ENCODE measurements around the gene MYO1E.

- TF ChIP-seq, protein P1, sequence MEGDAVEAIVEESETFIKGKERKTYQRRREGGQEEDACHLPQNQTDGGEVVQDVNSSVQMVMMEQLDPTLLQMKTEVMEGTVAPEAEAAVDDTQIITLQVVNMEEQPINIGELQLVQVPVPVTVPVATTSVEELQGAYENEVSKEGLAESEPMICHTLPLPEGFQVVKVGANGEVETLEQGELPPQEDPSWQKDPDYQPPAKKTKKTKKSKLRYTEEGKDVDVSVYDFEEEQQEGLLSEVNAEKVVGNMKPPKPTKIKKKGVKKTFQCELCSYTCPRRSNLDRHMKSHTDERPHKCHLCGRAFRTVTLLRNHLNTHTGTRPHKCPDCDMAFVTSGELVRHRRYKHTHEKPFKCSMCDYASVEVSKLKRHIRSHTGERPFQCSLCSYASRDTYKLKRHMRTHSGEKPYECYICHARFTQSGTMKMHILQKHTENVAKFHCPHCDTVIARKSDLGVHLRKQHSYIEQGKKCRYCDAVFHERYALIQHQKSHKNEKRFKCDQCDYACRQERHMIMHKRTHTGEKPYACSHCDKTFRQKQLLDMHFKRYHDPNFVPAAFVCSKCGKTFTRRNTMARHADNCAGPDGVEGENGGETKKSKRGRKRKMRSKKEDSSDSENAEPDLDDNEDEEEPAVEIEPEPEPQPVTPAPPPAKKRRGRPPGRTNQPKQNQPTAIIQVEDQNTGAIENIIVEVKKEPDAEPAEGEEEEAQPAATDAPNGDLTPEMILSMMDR (IDR thresholded peaks at IDR 0.05) = no peak
- no peak for TF ChIP-seq POLR2AphosphoS5 (IDR thresholded peaks at IDR 0.05)
- TF ChIP-seq POLR2A (IDR thresholded peaks at IDR 0.05) = no peak
These were observed 33.4 kb downstream of the MYO1E start for GRCh38 chr15:59339252-59339672.

Measured in transverse colon (tissue), 4 donors.